GM18505 (cell line): ENCODE data around the gene S100A7A.
"Not testable (repeated sequence)": the region's sequence is repeated elsewhere in the genome, so short reads cannot be mapped to it uniquely, and the experiment has no call there.

Experiments used
- ATAC-seq: cut with Tn5 transposase; IDR thresholded peaks from one replicate; pipeline ENCODE4 v1.9.1; 2021; ENCODE audit not compliant: unreplicated experiment
- POLR2A ChIP-seq: IDR thresholded peaks from 4 replicates; pipeline ENCODE4 v1.6.1; 2011; ENCODE audit warnings: borderline replicate concordance; ENCODE audit not compliant: insufficient read depth, insufficient read length; ENCODE audit errors: extremely low read depth

S100A7A gene

DNA sequence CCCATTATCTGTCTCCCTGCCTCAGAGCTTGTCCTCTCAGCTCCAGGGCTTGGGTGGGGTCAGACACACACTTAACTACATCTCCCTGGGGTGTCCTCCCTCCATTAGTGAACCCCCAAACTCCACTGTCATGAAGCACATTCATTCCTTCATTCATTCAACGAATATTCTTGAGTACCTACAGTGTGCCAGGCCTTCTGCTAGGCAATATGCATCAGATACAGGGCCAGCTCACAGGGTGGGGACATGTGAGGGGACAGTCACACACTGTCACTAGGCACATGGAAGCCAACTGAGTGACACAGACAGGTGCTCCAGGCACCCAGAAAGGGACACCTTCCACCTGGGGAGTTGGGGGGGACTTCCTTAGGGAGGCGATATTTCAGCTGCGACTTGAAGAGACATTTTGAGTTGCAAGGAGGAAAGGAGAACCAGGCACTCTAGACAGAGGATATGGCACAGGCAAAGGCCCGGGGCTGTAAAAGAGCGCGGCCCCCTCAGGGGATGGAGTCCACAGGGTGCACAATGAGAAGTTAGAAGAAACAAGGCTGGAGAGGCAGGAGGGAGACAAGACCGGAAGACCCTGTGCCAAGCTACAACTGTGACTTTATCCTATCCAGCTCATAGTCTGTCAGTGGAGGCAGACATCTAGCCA is 16.8 kb upstream of the S100A7A start:
- no peak for TF ChIP-seq POLR2A
- ATAC-seq = no peak

- no peak for TF ChIP-seq POLR2A
- ATAC-seq = no peak
Measured at GRCh38 chr1:153400244-153400643, 16.1 kb upstream of the S100A7A start.

DNA sequence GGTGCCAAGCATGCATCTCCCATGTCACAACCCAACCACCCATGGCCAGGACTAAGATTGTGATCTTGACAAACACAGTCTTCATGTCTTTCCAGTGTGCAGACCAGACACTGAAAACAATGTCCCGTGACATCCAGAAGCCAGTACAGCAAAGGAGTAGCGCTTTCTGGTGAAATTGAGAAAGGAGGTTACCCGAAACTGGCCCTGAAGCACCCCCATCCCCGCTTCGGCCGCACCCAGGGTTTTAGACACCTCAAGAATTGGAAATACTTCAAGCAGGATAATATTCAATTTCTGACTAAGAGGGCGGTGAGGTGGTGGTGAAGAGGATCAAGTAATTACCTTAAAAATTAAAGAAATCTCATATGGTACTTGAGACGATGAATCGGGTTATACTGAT is 14.9 kb upstream of the S100A7A start:
- TF ChIP-seq POLR2A = no peak
- no peak for ATAC-seq

DNA sequence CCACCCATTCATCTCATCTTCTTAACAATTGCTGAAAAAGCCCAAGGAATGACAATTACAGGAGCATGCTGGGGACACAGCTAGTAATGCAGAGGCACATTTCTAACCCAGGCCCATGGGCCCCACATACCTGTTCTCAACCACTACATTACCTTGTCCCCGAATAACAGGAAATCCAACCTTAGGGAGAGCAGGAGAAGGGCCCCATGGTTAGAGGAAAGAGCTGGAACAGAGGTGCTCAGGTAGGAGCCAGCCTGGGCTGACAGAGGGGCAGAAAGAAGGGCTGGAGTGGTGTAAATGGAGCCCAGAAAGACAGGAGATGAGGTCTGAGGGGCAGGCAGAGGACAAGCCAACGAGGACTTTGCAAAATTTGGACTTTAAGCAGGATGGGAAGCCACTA is 14.1 kb upstream of the S100A7A start:
- no peak for ATAC-seq

DNA sequence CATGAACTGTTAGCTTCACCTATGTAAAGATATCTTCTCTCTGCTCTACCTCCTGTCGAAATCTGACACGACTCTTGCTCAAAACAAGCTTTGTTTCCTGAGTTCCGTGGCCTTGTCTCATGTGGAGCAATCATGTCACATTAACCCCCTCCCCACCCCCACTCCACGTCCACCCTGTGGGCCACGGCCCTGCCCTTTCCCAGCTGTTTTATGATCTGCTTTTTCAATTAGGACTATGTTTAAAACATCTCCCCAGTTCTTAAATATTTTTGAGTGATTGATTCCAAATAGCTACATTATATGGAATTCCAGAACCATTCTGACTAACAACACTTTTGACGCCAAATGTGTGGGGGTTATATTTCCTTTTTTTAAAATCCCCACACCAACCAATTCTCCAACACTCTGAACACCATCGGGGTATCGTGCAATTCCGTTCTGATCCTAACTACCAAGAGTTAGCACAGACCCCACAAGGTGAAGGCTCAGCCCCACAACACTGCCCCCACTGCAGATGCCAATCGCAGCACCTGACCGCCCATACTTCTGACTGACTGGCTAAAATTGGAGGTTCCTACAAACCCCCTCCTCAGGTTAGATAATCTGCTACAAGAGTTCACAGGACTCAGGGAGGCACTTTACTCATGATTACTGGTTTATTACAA is 12.8 kb upstream of the S100A7A start:
- ATAC-seq = no peak
- TF ChIP-seq POLR2A = no peak

More for the DNA sequence above, 14.1 kb upstream of the S100A7A start:
- no peak for TF ChIP-seq POLR2A

- TF ChIP-seq POLR2A = no peak
- ATAC-seq = no peak
Measured at GRCh38 chr1:153404086-153404635, 12.2 kb upstream of the S100A7A start.

GRCh38 chr1:153404768-153405167 is 11.6 kb upstream of the S100A7A start:
- no peak for TF ChIP-seq POLR2A
- no peak for ATAC-seq

DNA sequence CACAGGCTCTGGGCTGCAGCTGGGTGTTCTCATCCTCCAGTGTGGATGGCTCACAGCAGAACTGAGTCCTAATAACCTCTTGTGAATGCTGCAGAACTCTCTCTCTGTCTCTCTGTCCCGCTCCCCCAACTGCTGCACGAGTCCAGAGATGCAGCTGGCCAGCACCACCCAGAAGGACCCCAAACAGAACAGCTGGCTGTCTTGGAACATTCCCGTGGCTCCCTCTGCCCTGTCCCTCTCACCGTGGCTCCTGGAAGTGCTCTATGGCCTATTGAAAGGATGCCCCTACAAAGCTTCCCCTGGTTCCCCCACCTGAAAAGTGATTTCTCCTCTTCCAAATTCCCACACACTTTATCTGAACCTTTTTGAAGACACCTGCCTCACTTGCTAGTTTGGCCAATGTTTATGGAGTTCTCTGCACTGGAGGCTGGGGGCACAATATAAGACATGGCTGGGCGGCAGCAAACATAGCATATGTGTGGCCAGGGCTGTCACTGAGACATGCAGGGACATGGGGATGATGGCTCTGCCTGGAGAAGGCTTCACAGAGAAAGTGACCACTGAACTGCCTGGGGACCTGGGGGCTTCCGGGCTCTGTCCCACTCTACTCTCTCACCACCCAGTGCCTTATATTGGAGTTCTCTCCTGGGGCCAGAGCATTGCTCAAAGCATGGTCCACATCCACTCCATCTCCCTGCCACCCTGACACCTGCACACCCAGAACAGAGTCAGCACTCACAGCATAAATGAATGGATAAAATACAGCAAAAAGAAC is 10.3 kb upstream of the S100A7A start:
- not testable (repeated sequence) for ATAC-seq

DNA sequence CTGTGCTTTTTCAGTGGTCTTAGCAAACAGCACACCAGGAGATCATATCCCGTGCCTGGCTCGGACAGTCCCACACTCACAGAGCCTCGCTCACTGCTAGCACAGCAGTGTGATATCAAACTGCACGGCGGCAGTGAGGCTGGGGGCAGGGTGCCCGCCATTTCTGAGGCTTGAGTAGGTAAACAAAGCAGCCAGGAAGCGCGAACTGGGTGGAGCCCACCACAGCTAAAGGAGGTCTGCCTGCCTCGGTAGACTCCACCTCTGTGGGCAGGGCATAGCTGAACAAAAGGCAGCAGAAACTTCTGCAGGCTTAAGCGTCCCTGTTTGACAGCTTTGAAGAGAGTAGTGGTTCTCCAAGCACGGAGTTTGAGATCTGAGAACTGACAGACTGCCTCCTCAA is 9.0 kb upstream of the S100A7A start:
- not testable (repeated sequence) for ATAC-seq

GRCh38 chr1:153413961-153414360 is 2.4 kb upstream of the S100A7A start:
- ATAC-seq = not testable (repeated sequence)

DNA sequence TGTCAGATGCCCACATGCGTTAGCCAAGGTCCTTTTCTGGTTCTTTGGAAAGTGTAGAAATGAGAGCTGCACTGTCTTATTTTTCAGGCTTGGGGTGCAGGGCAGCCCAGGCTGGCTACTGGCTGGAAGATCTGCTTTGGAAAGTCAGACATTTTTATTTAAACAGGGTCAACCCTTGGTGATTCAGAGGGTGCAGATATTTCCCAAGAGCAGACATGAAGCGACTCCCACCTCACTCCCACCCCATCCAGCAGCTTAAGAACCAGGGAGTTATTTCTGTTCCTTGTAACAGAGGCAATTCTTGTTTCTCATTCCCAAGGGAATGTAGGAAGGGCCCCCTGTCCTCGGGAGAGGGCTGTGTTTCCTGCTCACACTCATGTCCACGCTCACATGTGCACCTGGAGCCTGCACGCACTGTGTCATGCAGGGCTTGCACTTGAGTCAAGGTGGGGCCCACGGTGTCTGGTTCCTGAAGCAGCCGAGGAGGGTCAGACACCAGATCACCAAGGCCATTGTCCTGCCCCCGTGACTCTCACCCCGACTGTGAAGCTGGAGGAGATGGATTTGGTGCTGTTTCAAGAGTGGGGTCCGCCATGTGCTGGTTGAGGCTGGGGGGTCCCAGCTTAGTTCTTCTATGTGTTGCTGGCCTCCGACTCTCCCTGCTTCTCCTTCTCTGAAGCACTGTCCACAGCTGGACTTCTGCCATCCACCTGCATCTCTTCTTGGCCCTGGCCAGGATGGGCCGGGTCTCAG is 992 bp downstream of the S100A7A start:
- ATAC-seq = no peak

GRCh38 chr1:153418758-153419435 is 2.6 kb downstream of the S100A7A start:
- not testable (repeated sequence) for ATAC-seq

More for the DNA sequence above, 992 bp downstream of the S100A7A start:
- no peak for TF ChIP-seq POLR2A

DNA sequence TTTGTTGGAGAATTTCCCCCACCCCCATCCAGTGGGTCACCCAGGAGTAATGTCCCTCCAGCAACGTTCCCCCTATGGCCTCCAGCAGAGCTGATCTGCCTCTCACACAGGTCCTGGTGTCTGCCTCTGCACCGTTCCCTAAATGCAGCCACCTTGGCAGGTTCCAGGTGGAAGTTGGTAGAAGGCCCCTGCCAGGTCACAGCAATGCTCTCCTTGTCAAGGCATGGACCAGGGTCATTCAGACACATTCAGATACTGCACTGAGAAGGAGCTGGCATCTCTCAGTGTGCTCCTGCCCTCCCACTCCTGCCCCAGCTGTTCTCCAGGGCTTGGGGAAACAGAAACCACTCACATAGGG is 3.1 kb downstream of the S100A7A start:
- not testable (repeated sequence) for ATAC-seq
